Osteoblast (primary cell): Measurements from ENCODE around the gene BABAM1. TPM values are rescaled to one million over a fixed set of nuclear protein-coding genes. Genes with fewer than 3 reads are reported as not detected.

Experiments
- DNase-seq: peaks from one replicate; pipeline ENCODE4 v3.0.0; 2011; ENCODE audit warnings: low spot score, mixed read lengths; ENCODE audit not compliant: insufficient read length; ENCODE audit errors: missing footprints
- H2AFZ ChIP-seq: 2 replicates; pipeline ENCODE4 v1.6.0; 2011; ENCODE audit warnings: mild to moderate bottlenecking, low read length
- H3K27ac ChIP-seq: 2 replicates; pipeline ENCODE4 v1.5.1; 2011; ENCODE audit warnings: mild to moderate bottlenecking, low read depth, low read length, moderate library complexity
- H3K27me3 ChIP-seq: 2 replicates; pipeline ENCODE4 v1.6.0; 2012; ENCODE audit warnings: mild to moderate bottlenecking, control low read depth, inconsistent platforms, low read length, moderate library complexity; ENCODE audit not compliant: insufficient read depth
- H3K36me3 ChIP-seq: 2 replicates; pipeline ENCODE4 v1.5.1; 2011; ENCODE audit warnings: mild to moderate bottlenecking, low read length, control low read depth, moderate library complexity; ENCODE audit not compliant: insufficient read depth
- H3K4me1 ChIP-seq: 2 replicates; pipeline ENCODE4 v1.5.1; 2011; ENCODE audit warnings: mild to moderate bottlenecking, low read length, control low read depth, moderate library complexity; ENCODE audit not compliant: insufficient read depth
- H3K4me2 ChIP-seq: 2 replicates; pipeline ENCODE4 v1.6.0; 2011; ENCODE audit warnings: mild to moderate bottlenecking, low read length; ENCODE audit not compliant: insufficient read depth
- H3K4me3 ChIP-seq: fragments of 200-600 bp; sonication (generic); 3 replicates; pipeline ENCODE4 v1.5.1; 2012; ENCODE audit warnings: mild to moderate bottlenecking, low read length, inconsistent platforms; ENCODE audit not compliant: insufficient read depth
- H3K79me2 ChIP-seq: 2 replicates; pipeline ENCODE4 v1.6.0; 2012; ENCODE audit warnings: mild to moderate bottlenecking, low read length, control low read depth, inconsistent platforms; ENCODE audit not compliant: insufficient read depth
- H3K9me3 ChIP-seq: 2 replicates; pipeline ENCODE4 v1.5.1; 2011; ENCODE audit warnings: low read depth, low read length, control low read depth
- H4K20me1 ChIP-seq: 2 replicates; pipeline ENCODE4 v1.6.0; 2012; ENCODE audit warnings: mild to moderate bottlenecking, low read length, control low read depth; ENCODE audit not compliant: insufficient read depth
- CTCF ChIP-seq: IDR thresholded peaks from 2 replicates; pipeline ENCODE4 v1.5.1; 2011; ENCODE audit warnings: mild to moderate bottlenecking, low read depth, low read length, moderate library complexity; ENCODE audit errors: extremely low read depth
- total RNA-seq: library from RNA; depleted of rRNA; stranded (reverse); fragments of >200 nt; gene quantifications from 2 replicates; pipeline ENCODE4 v1.2.3, GENCODE V29; 2012

The BABAM1 gene
- total RNA-seq, 1 donor = 76.7 TPM

- peaks cover 34% of the 10 kb centered on the region for H4K20me1 ChIP-seq
- peak within 1 kb of the TSS; percentile 80 for H2AFZ ChIP-seq
- peak within 1 kb of the TSS; percentile 100 for H3K4me3 ChIP-seq
- H3K4me2 ChIP-seq = peak within 1 kb of the TSS; percentile 99
- H3K27ac ChIP-seq = peak within 1 kb of the TSS; percentile 78
- no peak for TF ChIP-seq CTCF
- peak; percentile 100 for DNase-seq
- no peaks in the 10 kb centered on the region for H3K27me3 ChIP-seq
- peaks cover 59% of the 10 kb centered on the region for H3K79me2 ChIP-seq
- no peaks in the 10 kb centered on the region for H3K9me3 ChIP-seq
- H3K36me3 ChIP-seq = peaks cover 17% of the 10 kb centered on the region
- H3K4me1 ChIP-seq = peaks cover 39% of the 10 kb centered on the region
These were observed 42.1 kb downstream of the BABAM1 start, which contains the start of gene DDA1 for GRCh38 chr19:17309198-17309964. Gene DDA1 (plus strand): TSS chr19:17309563. CDS start chr19:17309655, 92 bp downstream.

- no peaks in the 10 kb centered on the region for H3K27me3 ChIP-seq
- H3K4me1 ChIP-seq = peaks cover 33% of the 10 kb centered on the region
- H3K4me2 ChIP-seq = peak overlapping the region; percentile 99
- peaks cover 62% of the 10 kb centered on the region for H3K79me2 ChIP-seq
- H3K4me3 ChIP-seq = peak overlapping the region; percentile 100
- peak; percentile 92 for DNase-seq
- peaks cover 22% of the 10 kb centered on the region for H3K36me3 ChIP-seq
- no peaks in the 10 kb centered on the region for H3K9me3 ChIP-seq
- peak overlapping the region; percentile 78 for H3K27ac ChIP-seq
- no peak for TF ChIP-seq CTCF
- H4K20me1 ChIP-seq = peaks cover 34% of the 10 kb centered on the region
- peak overlapping the region; percentile 15 for H2AFZ ChIP-seq
These were observed 42.8 kb downstream of the BABAM1 start for GRCh38 chr19:17309965-17310461.

GRCh38 chr19:17311455-17312188 lies 44.4 kb downstream of the BABAM1 start:
- Histone ChIP-seq H4K20me1 (peaks cover 36% of the 10 kb centered on the region), H3K79me2 (peaks cover 63% of the 10 kb centered on the region), H3K9me3 (no peaks in the 10 kb centered on the region), H3K27ac (peak overlapping the region; percentile 82), H2AFZ (no peak overlapping the region), H3K4me2 (peak overlapping the region; percentile 63), H3K4me1 (peaks cover 25% of the 10 kb centered on the region), H3K36me3 (peaks cover 32% of the 10 kb centered on the region), H3K4me3 (peak overlapping the region; percentile 23), H3K27me3 (no peaks in the 10 kb centered on the region)
- TF ChIP-seq CTCF = no peak
- DNase-seq = peak; percentile 96
